ENCODE measurements around the gene SPOCD1. TPM values are rescaled to one million over a fixed set of nuclear protein-coding genes. Genes with fewer than 3 reads are reported as not detected.

SPOCD1 gene
- total RNA-seq, 2 experiments from 2014 or later = 0.60 to 1.0 TPM

DNA sequence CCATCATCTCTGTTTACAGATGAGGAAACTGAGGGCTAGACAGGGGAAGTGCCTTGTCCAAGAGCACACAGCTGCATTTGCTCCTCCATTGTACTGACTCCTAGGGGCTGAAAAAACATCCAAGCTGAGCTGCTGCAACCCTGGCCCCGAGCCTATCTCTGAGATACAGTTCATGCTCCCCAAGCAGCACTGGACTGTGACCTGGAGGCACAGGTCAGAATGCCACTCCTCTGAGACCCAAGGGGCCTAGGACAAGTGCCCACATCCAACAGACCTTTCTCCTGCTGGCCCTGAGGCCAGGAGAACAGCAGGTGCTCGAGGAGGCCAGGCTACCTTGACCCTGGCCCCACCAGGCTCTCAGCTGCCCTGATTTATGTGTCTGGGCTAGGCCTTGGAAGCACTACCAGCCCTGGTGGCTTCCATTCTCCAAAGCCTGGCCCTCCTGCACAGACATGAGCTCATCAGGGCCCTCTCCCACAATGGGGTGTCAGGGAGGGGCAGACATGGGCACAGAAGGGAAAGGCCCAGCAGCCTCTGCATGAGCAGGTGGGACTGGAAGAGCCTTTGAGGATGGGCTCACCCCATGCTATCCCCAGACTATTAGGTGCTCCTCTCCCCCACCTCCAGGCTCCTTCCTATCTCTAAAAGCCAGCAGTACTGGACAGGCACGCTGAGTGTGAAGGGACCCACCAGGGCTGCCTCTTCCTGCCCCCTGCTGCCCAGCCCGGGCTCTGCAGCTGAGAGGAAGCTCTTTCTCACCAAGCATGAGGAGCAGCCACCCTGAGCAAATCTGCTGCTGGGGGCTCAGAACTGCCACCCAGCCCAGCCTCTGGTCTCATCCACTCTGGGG lies 70.5 kb downstream of the SPOCD1 start:
- H4K20me1 ChIP-seq (ENCODE audit: insufficient read depth, low read length) = no peaks in the 10 kb centered on the region
- TF ChIP-seq, protein P1, sequence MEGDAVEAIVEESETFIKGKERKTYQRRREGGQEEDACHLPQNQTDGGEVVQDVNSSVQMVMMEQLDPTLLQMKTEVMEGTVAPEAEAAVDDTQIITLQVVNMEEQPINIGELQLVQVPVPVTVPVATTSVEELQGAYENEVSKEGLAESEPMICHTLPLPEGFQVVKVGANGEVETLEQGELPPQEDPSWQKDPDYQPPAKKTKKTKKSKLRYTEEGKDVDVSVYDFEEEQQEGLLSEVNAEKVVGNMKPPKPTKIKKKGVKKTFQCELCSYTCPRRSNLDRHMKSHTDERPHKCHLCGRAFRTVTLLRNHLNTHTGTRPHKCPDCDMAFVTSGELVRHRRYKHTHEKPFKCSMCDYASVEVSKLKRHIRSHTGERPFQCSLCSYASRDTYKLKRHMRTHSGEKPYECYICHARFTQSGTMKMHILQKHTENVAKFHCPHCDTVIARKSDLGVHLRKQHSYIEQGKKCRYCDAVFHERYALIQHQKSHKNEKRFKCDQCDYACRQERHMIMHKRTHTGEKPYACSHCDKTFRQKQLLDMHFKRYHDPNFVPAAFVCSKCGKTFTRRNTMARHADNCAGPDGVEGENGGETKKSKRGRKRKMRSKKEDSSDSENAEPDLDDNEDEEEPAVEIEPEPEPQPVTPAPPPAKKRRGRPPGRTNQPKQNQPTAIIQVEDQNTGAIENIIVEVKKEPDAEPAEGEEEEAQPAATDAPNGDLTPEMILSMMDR (conservative IDR thresholded peaks at IDR 0.05; ENCODE audit: low read length) = peak; percentile 83
- TF ChIP-seq EZH2phosphoT487 (IDR thresholded peaks at IDR 0.05; ENCODE audit: borderline replicate concordance, low read depth, low read length) = no peak
- ChIA-PET CTCF (ENCODE audit: unreplicated experiment) (interaction anchor here (0.6 to 1.8 kb wide), 12 partner anchors 11 to 95 kb away, joined by 3 to 13 read pairs (median 4); no protein-coding TSS in a partner anchor), POLR2A (interaction anchor here (0.6 to 1.9 kb wide), 6 partner anchors 31 to 258 kb away, joined by 3 to 5 read pairs (median 4); no protein-coding TSS in a partner anchor)
- no peaks in the 10 kb centered on the region for H3K36me3 ChIP-seq (ENCODE audit: insufficient read depth, low read length)
- H3K9me2 ChIP-seq (ENCODE audit: insufficient read depth, low read length) = no peaks in the 10 kb centered on the region
- peak overlapping the region; percentile 55; the same call in 1 of the 2 replicates for H2AFZ ChIP-seq (ENCODE audit: low read length)
- H3K27ac ChIP-seq (ENCODE audit: low read depth, low read length, poor library complexity, severe bottlenecking) = peak overlapping the region; percentile 80
- H3K4me2 ChIP-seq (ENCODE audit: low read length) = peak overlapping the region; percentile 83
- no peaks in the 10 kb centered on the region for H3K79me2 ChIP-seq (ENCODE audit: insufficient read depth, low read depth, low read length)
- peak overlapping the region; percentile 51 for H3K4me3 ChIP-seq (ENCODE audit: low read depth, low read length, poor library complexity, severe bottlenecking)
- no peaks in the 10 kb centered on the region for H3K9me3 ChIP-seq (ENCODE audit: low read length)
- DNase-seq (ENCODE audit: low spot score) = peak; percentile 82
- BruUV-seq (replicated peaks) = no TSS peak
- peaks cover 40% of the 10 kb centered on the region for H3K4me1 ChIP-seq (ENCODE audit: insufficient read depth, low read length, poor library complexity, severe bottlenecking)
- intact Hi-C loops (cut with micrococcal nuclease; ENCODE audit: unreplicated experiment) = loop anchor here (1.0 kb wide), 3 partner anchors 31 to 81 kb away; no protein-coding TSS in a partner anchor

DNA sequence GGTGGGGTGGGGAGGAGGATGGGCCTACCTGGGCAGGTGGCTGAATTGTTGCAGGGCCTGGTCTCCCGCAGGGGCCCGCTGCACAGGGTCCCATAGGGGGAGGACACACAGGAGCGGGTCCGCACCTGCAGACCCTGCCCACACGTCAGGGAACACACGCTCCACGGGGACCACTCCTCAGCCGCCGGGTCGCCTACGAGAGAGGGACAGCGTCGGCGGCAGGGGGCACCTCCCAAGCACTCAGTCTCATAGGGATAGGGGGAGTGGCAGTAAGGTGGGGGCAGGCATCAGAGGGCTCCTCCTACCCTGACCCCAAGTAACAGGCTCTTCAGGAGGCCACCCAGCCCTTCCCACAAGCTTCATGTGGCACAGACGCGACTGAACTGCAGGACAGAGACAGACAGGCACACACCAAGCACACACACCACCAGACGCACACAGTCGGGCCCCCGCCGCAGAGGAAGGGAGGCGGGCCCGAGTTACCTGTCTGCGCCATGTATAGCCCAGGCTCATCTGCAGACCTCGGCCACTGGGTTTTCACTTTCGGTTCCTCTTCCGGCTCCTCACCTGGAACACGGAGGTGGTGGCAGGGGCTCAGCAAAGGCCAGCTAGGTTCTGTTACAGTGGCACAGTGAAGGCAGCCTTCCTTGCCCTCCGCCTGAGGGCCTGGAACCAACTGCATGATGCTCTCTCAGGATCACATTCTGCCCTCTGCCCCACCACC lies 71.5 kb downstream of the SPOCD1 start:
- TF ChIP-seq, protein P1 (conservative IDR thresholded peaks at IDR 0.05; ENCODE audit: low read length) = no peak
- TF ChIP-seq EZH2phosphoT487 (IDR thresholded peaks at IDR 0.05; ENCODE audit: borderline replicate concordance, low read depth, low read length) = no peak
- Histone ChIP-seq H4K20me1 (ENCODE audit: insufficient read depth, low read length) (no peaks in the 10 kb centered on the region), H3K9me3 (ENCODE audit: low read length) (no peaks in the 10 kb centered on the region), H2AFZ (ENCODE audit: low read length) (peak overlapping the region; percentile 55), H3K36me3 (ENCODE audit: insufficient read depth, low read length) (no peaks in the 10 kb centered on the region), H3K9me2 (ENCODE audit: insufficient read depth, low read length) (no peaks in the 10 kb centered on the region), H3K79me2 (ENCODE audit: insufficient read depth, low read depth, low read length) (no peaks in the 10 kb centered on the region), H3K4me1 (ENCODE audit: insufficient read depth, low read length, poor library complexity, severe bottlenecking) (peaks cover 48% of the 10 kb centered on the region), H3K27ac (ENCODE audit: low read depth, low read length, poor library complexity, severe bottlenecking) (peak overlapping the region; percentile 80), H3K4me3 (ENCODE audit: low read depth, low read length, poor library complexity, severe bottlenecking) (peak overlapping the region; percentile 51), H3K4me2 (ENCODE audit: low read length) (peak overlapping the region; percentile 83)
- ChIA-PET POLR2A (interaction anchor here (1.0 to 1.9 kb wide), 3 partner anchors 33 to 45 kb away, joined by 3 to 5 read pairs (median 4); no protein-coding TSS in a partner anchor), CTCF (ENCODE audit: unreplicated experiment) (interaction anchor here (0.8 to 1.8 kb wide), 4 partner anchors 10 to 69 kb away, joined by 3 to 9 read pairs (median 6); no protein-coding TSS in a partner anchor)
- no TSS peak for BruUV-seq (replicated peaks)
- DNase-seq (ENCODE audit: low spot score) = peak; percentile 92
- intact Hi-C loops (cut with micrococcal nuclease; ENCODE audit: unreplicated experiment) = no loop called here
